Ovary (tissue), 9 donors: ENCODE measurements around the gene MIEF1. TPM values are rescaled to one million over a fixed set of nuclear protein-coding genes. Genes with fewer than 3 reads are reported as not detected.

Source experiments
- DNase-seq, 5 donors: peaks; one replicate each; pipeline ENCODE4 v3.0.0-alpha.2; 2019 to 2020
- H3K27ac ChIP-seq, 2 donors: fragments of 200-600 bp; one replicate each; pipeline versions ENCODE4 v1.5.1 to v1.8.0; 2019 to 2022
- H3K27me3 ChIP-seq: fragments of 200-600 bp; one replicate; pipeline ENCODE4 v1.8.0; 2022
- H3K36me3 ChIP-seq: fragments of 200-600 bp; sonication (generic); one replicate; pipeline ENCODE4 v1.5.1; 2019
- H3K4me1 ChIP-seq: one replicate; pipeline ENCODE4 v1.8.1; 2013; ENCODE audit warnings: mild to moderate bottlenecking, moderate library complexity; ENCODE audit not compliant: insufficient read depth
- H3K4me3 ChIP-seq: fragments of 200-600 bp; sonication (generic); one replicate; pipeline ENCODE4 v1.5.1; 2017
- H3K9me3 ChIP-seq, 2 donors: fragments of 200-600 bp in 1 of 2; sonication (generic) in 1 of 2; one replicate each; pipeline versions ENCODE4 v1.5.1 to v1.8.1; 2013 to 2019; ENCODE audit warnings: mild to moderate bottlenecking in 1 of 2, moderate library complexity in 1 of 2
- CTCF ChIP-seq, 3 donors: fragments of 450-650 bp in 2 of 3; fragments of 200-600 bp in 1 of 3; IDR thresholded peaks; one replicate each; pipeline versions ENCODE4 v1.5.1 to v1.8.0; 2016 to 2022; ENCODE audit warnings: antibody characterized with exemption in 3 of 3, mild to moderate bottlenecking in 1 of 3
- EP300 ChIP-seq: sonication (generic); formaldehyde crosslinking; IDR thresholded peaks from one replicate; pipeline ENCODE4 v1.6.1; 2017; ENCODE audit warnings: antibody characterized with exemption
- POLR2A ChIP-seq: fragments of 450-650 bp; IDR thresholded peaks from one replicate; pipeline ENCODE4 v1.6.1; 2017; ENCODE audit warnings: antibody characterized with exemption, mild to moderate bottlenecking, moderate library complexity
- WGBS, 3 donors: extraction: QIAGEN DNeasy Blood & Tissue Kit in 1 of 3; methylation state at CpG; one replicate each; pipeline versions ENCODE4 v1.1.5 to v1.1.7; 2013 to 2017; 5-methylcytosine and 5-hydroxymethylcytosine counted together
- intact Hi-C, 4 donors: fragments of 100-400 bp; cut with DNase I; formaldehyde crosslinking; loops; one replicate each; pipeline versions ENCODE4 v1.11.0 to v1.15.1; 2022 to 2023
- polyA plus RNA-seq, 2 donors: library from polyadenylated mRNA; stranded (reverse); fragments of 200-250 nt in 1 of 2; fragments of 350-450 nt in 1 of 2; fragmentation: Illumina TruSeq in 1 of 2; extraction: RNeasy Lipid Tissue Mini Kit (QIAGEN cat#74804) in 1 of 2; gene quantifications; one replicate each; pipeline ENCODE4 v1.2.3, GENCODE V29; 2013 to 2014
- total RNA-seq, 7 donors: library from RNA; depleted of rRNA in 2 of 7; stranded (reverse); fragments of >200 nt in 2 of 7; fragmentation: NEBNext Ultra II Directional in 3 of 7; extraction: Animal tissue kit (Norgen Biotek cat#: 25700) in 3 of 7; gene quantifications; one replicate each; pipeline versions ENCODE4 v1.1.0 to v1.2.4, GENCODE V29; 2016 to 2023
- donor health status: DM: no; HTN: no; CAD: no; lungs with moderate emphysema.
- donor health status: DM: no; HTN: no; CAD: no.
- donor health status: Bipolar disorder and iron deficiency.
- donor health status: DM: yes; HTN: yes; CAD: no.
- donor health status: DM: no; HTN: no; CAD: no.
- donor health status: DM: yes; HTN: yes; CAD: no.

The MIEF1 gene
- total and polyA plus RNA-seq, 9 donors = 11.4 to 23.9 (median 19.9) TPM

DNA sequence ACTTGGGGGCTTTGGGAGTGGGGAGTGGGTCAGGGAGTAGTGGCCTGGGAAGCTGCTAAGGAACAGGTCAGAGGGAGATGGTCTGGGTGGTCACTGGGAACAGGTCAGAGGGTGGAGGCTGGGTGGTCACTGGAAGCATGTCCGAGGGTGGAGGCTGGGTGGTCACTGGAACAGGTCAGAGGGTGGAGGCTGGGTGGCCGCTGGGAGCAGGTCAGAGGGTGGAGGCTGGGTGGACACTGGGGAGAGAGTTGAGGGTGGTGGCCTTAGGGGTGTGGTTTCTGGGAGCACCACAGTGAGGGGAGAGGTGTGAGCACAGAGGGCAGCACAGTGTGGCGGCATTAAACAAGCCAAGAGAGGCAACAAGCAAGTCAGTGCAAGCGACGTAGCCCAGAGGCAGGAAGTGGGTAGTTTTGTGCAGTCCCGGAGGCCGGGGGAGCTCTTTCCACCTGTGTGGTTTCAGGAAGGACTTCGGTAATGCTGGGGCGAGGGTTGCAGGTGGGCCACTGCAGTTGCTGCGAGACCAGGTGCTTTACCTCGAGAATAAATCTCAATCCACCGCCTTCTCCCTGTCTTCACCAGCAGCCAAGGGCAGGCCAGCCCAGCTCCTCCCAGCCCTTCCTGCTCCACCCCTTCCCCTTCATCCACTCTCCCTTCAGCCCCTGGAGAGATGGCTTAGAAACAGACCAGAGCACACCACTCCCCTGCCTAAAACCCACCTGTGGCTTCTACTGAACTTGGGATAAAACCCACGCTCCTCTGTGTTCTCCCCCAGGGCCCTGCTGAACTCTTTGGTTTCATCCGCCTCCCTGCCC lies 65.3 kb downstream of the MIEF1 start:
- WGBS, 3 donors = 68 to 72% (median 70%) methylated on average over 14 of the region's 14 CpGs
- DNase-seq = no peak
- no peaks in the 10 kb centered on the region for H3K27me3 ChIP-seq
- intact Hi-C loops = no loop called here
- TF ChIP-seq POLR2A (no peak), CTCF (IDR thresholded peaks at IDR 0.05) (no peak), EP300 (no peak)
- no peaks in the 10 kb centered on the region for H3K9me3 ChIP-seq
- no peak overlapping the region for H3K4me3 ChIP-seq
- no peaks in the 10 kb centered on the region for H3K36me3 ChIP-seq
- no peaks in the 10 kb centered on the region for H3K4me1 ChIP-seq
- H3K27ac ChIP-seq = no peak overlapping the region

Other genes starting within 250 kb of the MIEF1 start
- 1,000 to 10,000 TPM; 3,686 to 6,016 (median 4,727) TPM for gene RPL3, start 182.7 kb upstream of the MIEF1 start, total RNA-seq
- 1,000 to 10,000 TPM; 3,441 to 7,258 TPM for gene RPL3, start 182.7 kb upstream of the MIEF1 start, polyA plus RNA-seq
- 100 to 1,000 TPM in 1 of 7 donors, 10 to 100 TPM in 6; 20.9 to 104 (median 74.7) TPM for gene SYNGR1, start 152.3 kb upstream of the MIEF1 start, total RNA-seq
- 10 to 100 TPM; 13.1 to 82.7 TPM for gene SYNGR1, start 152.3 kb upstream of the MIEF1 start, polyA plus RNA-seq
- gene TAB1, start 102.5 kb upstream of the MIEF1 start, total RNA-seq = 10 to 100 TPM; 20.3 to 39.2 (median 30.6) TPM
- gene TAB1, start 102.5 kb upstream of the MIEF1 start, polyA plus RNA-seq = 10 to 100 TPM; 10.7 to 29.5 TPM
- 1 to 10 TPM in 5 of 7 donors, under 1 TPM in 2; 0.91 to 5.9 (median 1.1) TPM for gene MGAT3, start 45.3 kb upstream of the MIEF1 start, total RNA-seq
- 1 to 10 TPM; 2.1 to 2.3 TPM for gene MGAT3, start 45.3 kb upstream of the MIEF1 start, polyA plus RNA-seq
- gene ATF4, start 18.3 kb downstream of the MIEF1 start, total RNA-seq = 100 to 1,000 TPM; 212 to 611 (median 246) TPM
- gene ATF4, start 18.3 kb downstream of the MIEF1 start, polyA plus RNA-seq = 100 to 1,000 TPM; 393 to 398 TPM
- gene RPS19BP1, start 30.5 kb downstream of the MIEF1 start, total RNA-seq = 100 to 1,000 TPM in 1 of 7 donors, 10 to 100 TPM in 6; 41.9 to 117 (median 44.2) TPM
- gene RPS19BP1, start 30.5 kb downstream of the MIEF1 start, polyA plus RNA-seq = 100 to 1,000 TPM in 1 of 2 donors, 1 to 10 TPM in 1; 9.1 to 130 TPM
- under 1 TPM in 6 of 7 donors, not detected in 1; 0.05 to 0.23 (median 0.11) TPM for gene CACNA1I, start 68.5 kb downstream of the MIEF1 start, total RNA-seq
- gene CACNA1I, start 68.5 kb downstream of the MIEF1 start, polyA plus RNA-seq = under 1 TPM; 0.02 to 0.07 TPM